ENCODE data around the gene COMMD1.

GRCh38 chr2:61885896-61886603, 19.4 kb upstream of the COMMD1 start:
- TF ChIP-seq ZNF624 (tag by site-specific recombination; IDR thresholded peaks at IDR 0.05) (no peak), PRDM4 (tag by site-specific recombination; IDR thresholded peaks at IDR 0.05) (no peak), ZNF776 (tag by site-specific recombination; IDR thresholded peaks at IDR 0.05; ENCODE audit: borderline replicate concordance) (no peak), SETDB1 (IDR thresholded peaks at IDR 0.05; ENCODE audit: insufficient read length, low read length) (no peak), CTCF (tag by site-specific recombination; IDR thresholded peaks at IDR 0.05) (no peak), ZNF621 (tag by site-specific recombination; IDR thresholded peaks at IDR 0.05) (no peak), ZNF140 (tag by site-specific recombination; IDR thresholded peaks at IDR 0.05) (no peak)
